GM12864 (cell line): Measurements from ENCODE around the gene CAMSAP1.

Experiments
- DNase-seq: peaks from one replicate; pipeline ENCODE4 v3.0.0-alpha.2; 2011; ENCODE audit warnings: low read depth
- H3K4me3 ChIP-seq: 2 replicates; pipeline ENCODE4 v1.5.1; 2011; ENCODE audit warnings: mild to moderate bottlenecking, low read depth, low read length, control low read depth
- TF ChIP-seq, protein P1 (sequence below): IDR thresholded peaks from 2 replicates; pipeline ENCODE4 v1.5.1; 2011; ENCODE audit warnings: low read depth, mild to moderate bottlenecking, moderate library complexity, low read length, control low read depth, inconsistent platforms; ENCODE audit errors: missing control alignments

Gene CAMSAP1

DNA sequence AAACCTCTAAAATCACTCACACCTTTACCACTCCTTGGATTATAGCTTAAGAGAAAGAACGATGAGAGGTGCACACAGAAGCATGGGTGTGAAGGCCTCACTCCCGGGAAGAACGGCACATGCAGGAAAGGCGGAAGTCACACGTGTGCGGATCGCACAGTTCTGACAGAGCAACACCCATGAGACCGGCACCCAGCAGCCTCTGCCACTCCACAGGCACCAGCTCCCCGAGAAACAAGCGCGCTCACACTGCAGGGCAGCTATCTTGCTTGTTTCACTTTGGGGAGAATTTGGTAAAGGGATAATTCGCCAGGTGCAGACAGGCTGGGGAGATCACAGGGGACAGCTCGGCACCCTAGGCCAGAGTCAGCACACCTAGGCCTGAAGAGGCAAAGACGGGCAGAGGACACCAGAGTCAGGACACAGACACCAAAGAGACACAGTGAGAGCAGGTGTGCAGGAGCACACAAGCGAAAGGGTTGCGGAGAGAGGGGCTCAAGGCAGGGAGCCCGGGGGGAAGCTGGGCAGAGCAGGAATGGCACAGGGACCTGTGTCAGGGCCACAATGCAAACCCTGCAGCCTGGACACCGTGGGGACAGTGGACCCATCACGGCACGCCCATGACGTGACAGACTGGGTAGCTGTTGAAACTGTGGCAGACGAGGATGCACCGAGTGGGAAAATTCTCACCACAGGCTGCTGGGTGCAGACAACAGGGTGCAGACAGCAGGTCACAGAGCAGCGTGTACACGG, 81.7 kb downstream of the CAMSAP1 start:
- DNase-seq = no peak

DNA sequence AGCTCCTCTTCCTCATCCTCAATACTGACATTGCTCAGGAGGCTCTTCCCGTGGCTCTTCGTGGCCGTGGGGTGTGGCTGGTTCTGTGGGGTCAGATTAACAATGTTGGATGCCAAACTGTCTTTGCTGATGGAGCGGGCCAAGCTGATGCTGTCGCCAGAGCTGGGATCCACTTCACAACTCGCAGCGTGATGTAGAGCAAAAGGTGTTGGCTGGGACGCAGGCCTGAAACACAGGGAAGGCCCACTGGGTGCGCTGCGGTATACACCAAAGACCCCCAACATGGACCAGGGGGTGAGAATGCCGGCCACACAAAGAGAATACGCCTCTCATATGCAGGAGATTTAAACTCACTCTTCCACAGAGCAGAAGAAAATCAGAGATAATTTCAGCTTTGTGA, 84.3 kb downstream of the CAMSAP1 start:
- H3K4me3 ChIP-seq = no peak overlapping the region
- TF ChIP-seq, protein P1, sequence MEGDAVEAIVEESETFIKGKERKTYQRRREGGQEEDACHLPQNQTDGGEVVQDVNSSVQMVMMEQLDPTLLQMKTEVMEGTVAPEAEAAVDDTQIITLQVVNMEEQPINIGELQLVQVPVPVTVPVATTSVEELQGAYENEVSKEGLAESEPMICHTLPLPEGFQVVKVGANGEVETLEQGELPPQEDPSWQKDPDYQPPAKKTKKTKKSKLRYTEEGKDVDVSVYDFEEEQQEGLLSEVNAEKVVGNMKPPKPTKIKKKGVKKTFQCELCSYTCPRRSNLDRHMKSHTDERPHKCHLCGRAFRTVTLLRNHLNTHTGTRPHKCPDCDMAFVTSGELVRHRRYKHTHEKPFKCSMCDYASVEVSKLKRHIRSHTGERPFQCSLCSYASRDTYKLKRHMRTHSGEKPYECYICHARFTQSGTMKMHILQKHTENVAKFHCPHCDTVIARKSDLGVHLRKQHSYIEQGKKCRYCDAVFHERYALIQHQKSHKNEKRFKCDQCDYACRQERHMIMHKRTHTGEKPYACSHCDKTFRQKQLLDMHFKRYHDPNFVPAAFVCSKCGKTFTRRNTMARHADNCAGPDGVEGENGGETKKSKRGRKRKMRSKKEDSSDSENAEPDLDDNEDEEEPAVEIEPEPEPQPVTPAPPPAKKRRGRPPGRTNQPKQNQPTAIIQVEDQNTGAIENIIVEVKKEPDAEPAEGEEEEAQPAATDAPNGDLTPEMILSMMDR = no peak
- DNase-seq = no peak

More for the DNA sequence above, 81.7 kb downstream of the CAMSAP1 start:
- H3K4me3 ChIP-seq = no peak overlapping the region
- TF ChIP-seq, protein P1 = no peak

DNA sequence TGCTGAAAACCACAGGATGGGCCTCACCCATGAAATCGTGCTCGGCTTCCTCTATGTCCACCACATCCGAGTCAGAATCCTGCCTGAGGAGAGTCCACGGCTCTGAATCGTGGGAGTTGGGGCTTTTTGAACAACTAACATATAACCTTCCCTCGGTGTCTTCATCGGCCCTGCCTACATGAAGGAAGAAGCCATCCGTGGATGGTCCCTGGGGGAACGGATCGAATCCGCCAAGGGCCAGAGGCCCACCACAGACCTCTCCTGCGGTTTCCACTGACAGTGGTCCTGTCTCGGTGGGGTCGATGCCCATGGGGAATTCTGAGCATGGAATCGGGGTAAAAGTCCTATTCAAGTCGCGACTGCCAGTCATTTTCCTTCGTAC, 85.0 kb downstream of the CAMSAP1 start:
- DNase-seq = no peak
- TF ChIP-seq, protein P1 = no peak
- H3K4me3 ChIP-seq = no peak overlapping the region

DNA sequence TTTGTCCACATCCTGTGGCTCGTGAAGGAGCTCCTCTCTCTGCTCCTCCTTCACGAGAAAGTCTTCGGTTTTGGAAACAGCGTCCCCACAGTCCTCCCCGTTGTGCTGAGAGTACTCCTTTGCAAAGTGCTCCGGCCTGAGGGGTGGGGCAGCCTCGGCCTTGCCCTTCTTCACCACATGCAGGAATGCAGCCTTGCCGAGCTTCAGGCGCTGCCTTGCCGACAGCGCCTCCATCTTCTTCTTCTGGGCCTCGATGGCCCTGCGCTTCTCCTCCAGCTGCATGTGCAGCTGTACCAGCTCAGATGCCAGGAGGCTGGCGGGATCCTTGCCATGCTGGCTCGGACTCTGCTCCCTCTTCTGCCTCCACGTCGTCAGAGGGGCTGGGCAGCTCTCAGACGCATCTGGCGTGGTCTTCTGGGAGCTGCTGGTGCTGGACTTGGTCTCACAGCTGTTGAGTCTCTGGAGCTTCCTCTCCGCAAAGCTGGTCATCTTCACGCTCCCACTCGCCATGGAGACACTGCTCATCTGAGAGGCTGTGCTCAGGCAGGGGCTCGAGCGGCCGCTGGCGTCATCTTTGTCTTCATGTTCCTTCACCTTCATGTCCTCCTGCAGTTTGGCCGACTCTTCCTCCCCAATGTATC, 85.5 kb downstream of the CAMSAP1 start:
- H3K4me3 ChIP-seq = no peak overlapping the region
- no peak for DNase-seq
- TF ChIP-seq, protein P1 = no peak

DNA sequence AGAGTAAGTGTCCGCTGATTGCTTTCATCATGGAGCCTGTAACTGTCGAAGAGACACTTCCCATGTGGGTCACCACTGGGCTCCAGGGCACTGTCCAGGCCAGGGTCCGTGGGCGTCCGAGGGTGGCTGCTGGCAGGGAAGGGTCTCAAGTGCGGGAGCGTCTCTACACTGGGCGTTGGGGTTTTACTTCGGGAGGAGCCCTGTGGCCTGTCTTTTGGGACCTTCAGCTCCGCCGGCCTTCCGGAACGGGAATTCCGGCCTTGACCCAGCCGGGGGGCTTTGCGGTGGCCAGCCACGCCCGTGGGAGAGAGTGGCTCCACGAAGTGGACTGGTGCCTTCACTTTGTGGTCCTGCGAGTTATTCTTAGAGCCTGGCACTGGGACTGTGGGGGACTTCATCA, 86.2 kb downstream of the CAMSAP1 start:
- no peak for DNase-seq
- no peak overlapping the region for H3K4me3 ChIP-seq
- TF ChIP-seq, protein P1 = no peak

DNA sequence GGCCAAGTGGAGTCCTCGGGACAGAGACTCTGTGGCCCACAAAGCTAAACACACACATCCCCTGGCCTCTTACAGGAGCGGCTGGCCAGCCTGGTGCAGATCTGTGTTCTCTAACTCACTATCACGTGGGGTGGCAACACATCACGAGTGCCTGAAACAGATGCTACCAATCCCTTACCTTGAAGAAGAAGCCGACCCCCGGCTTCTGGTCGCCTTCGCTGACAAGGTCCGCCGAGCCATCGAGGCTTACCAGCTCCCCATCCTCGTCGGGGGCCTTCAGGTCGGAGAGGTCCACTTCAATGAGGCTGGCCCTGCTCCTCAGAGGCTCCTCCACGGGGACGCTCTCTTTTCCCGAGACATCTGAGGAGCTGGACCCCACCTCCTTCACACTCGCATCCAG, 86.7 kb downstream of the CAMSAP1 start:
- TF ChIP-seq, protein P1 = no peak
- H3K4me3 ChIP-seq = no peak overlapping the region
- DNase-seq = no peak
